ENCODE results near the gene TMEM219.

The TMEM219 gene

GRCh38 chr16:29978564-29979270, 16.8 kb downstream of the TMEM219 start:
- no peak overlapping the region for H3K4me3 ChIP-seq (ENCODE audit: low read depth, low read length)

- no peak overlapping the region for H3K4me3 ChIP-seq (ENCODE audit: low read depth, low read length)
These were observed 20.9 kb downstream of the TMEM219 start for GRCh38 chr16:29982560-29983419.

GRCh38 chr16:29983420-29984136, 21.7 kb downstream of the TMEM219 start:
- no peak overlapping the region for H3K4me3 ChIP-seq (ENCODE audit: low read depth, low read length)

GRCh38 chr16:29984137-29984763, 22.4 kb downstream of the TMEM219 start:
- no peak overlapping the region for H3K4me3 ChIP-seq (ENCODE audit: low read depth, low read length)

GRCh38 chr16:29984764-29985147, 22.9 kb downstream of the TMEM219 start:
- H3K4me3 ChIP-seq (ENCODE audit: low read depth, low read length): no peak overlapping the region

GRCh38 chr16:29985271-29985811, 23.5 kb downstream of the TMEM219 start:
- no peak overlapping the region for H3K4me3 ChIP-seq (ENCODE audit: low read depth, low read length)

GRCh38 chr16:29986231-29986630, 24.4 kb downstream of the TMEM219 start:
- no peak overlapping the region for H3K4me3 ChIP-seq (ENCODE audit: low read depth, low read length)

GRCh38 chr16:29986931-29987330, 25.1 kb downstream of the TMEM219 start:
- no peak overlapping the region for H3K4me3 ChIP-seq (ENCODE audit: low read depth, low read length)

GRCh38 chr16:29987371-29988085, 25.6 kb downstream of the TMEM219 start:
- H3K4me3 ChIP-seq (ENCODE audit: low read depth, low read length): no peak overlapping the region

GRCh38 chr16:29988346-29989075, 26.6 kb downstream of the TMEM219 start:
- no peak overlapping the region for H3K4me3 ChIP-seq (ENCODE audit: low read depth, low read length)

GRCh38 chr16:29989111-29989858, 27.4 kb downstream of the TMEM219 start:
- no peak overlapping the region for H3K4me3 ChIP-seq (ENCODE audit: low read depth, low read length)

- H3K4me3 ChIP-seq (ENCODE audit: low read depth, low read length): no peak overlapping the region
These were observed 28.2 kb downstream of the TMEM219 start for GRCh38 chr16:29990034-29990433.

GRCh38 chr16:29990883-29991570, 29.1 kb downstream of the TMEM219 start:
- no peak overlapping the region for H3K4me3 ChIP-seq (ENCODE audit: low read depth, low read length)

GRCh38 chr16:29991571-29991904, 29.7 kb downstream of the TMEM219 start:
- H3K4me3 ChIP-seq (ENCODE audit: low read depth, low read length): no peak overlapping the region

- no peak overlapping the region for H3K4me3 ChIP-seq (ENCODE audit: low read depth, low read length)
These were observed 30.6 kb downstream of the TMEM219 start for GRCh38 chr16:29992344-29992967.

- H3K4me3 ChIP-seq (ENCODE audit: low read depth, low read length): no peak overlapping the region
These were observed 31.5 kb downstream of the TMEM219 start for GRCh38 chr16:29993191-29993902.

- no peak overlapping the region for H3K4me3 ChIP-seq (ENCODE audit: low read depth, low read length)
These were observed 32.2 kb downstream of the TMEM219 start for GRCh38 chr16:29993903-29994599.

Data from iPS-11a (cell line).